ENCODE results near the gene TMC4. TPM values are rescaled to one million over a fixed set of nuclear protein-coding genes. Genes with fewer than 3 reads are reported as not detected.

Gene TMC4
- polyA plus RNA-seq, 3 donors, result 1.5 to 2.5 (median 2.1) TPM

- peaks cover 37 to 43% of the 10 kb centered on the region in 2 donors for H3K36me3 Mint-ChIP-seq
- Histone ChIP-seq H3K4me3 (replicated peaks in 1 of 3; ENCODE audit: low read depth in 2 of 3, low read length in 3 of 3) (no peak overlapping the region), H3K4me1 (ENCODE audit: control insufficient read depth in 1 of 2, insufficient read depth in 2 of 2, low read length in 2 of 2) (peaks cover 28 to 33% of the 10 kb centered on the region in 2 donors), H3K9me3 (replicated peaks in 1 of 2; ENCODE audit: control insufficient read depth in 1 of 2, insufficient read depth in 1 of 2, low read length in 2 of 2) (no peaks in the 10 kb centered on the region), H3K27ac (ENCODE audit: low read depth in 1 of 2, low read length in 2 of 2) (no peak overlapping the region), H4K20me1 (ENCODE audit: insufficient read depth, low read length) (peaks cover 24% of the 10 kb centered on the region), H3K4me2 (replicated peaks; ENCODE audit: extremely low read depth, low read length, poor library complexity, severe bottlenecking) (no peak overlapping the region), H3K79me2 (ENCODE audit: insufficient read depth, low read length) (peaks cover 38% of the 10 kb centered on the region), H3K9ac (ENCODE audit: insufficient read depth, low read length, poor library complexity, severe bottlenecking) (no peak overlapping the region), H3K36me3 (replicated peaks in 1 of 2; ENCODE audit: control insufficient read depth in 1 of 2, insufficient read depth in 2 of 2, low read length in 2 of 2) (peaks cover 20 to 45% of the 10 kb centered on the region in 2 donors), H2AFZ (ENCODE audit: insufficient read depth, low read depth, low read length, poor library complexity, severe bottlenecking) (no peak overlapping the region), H3K27me3 (ENCODE audit: control insufficient read depth in 2 of 2, insufficient read depth in 2 of 2, low read length in 2 of 2) (no peaks in the 10 kb centered on the region)
- H3K4me3 Mint-ChIP-seq, result no peak overlapping the region
- H3K27ac Mint-ChIP-seq, result peak overlapping the region in 2 of 7 donors; percentile 10 to 94
- TF ChIP-seq CTCF (IDR thresholded peaks at IDR 0.05), result no peak
- H3K4me1 Mint-ChIP-seq, result peaks cover 29% of the 10 kb centered on the region
- no peak for DNase-seq
- intact Hi-C loops (cut with micrococcal nuclease), result loop anchor here (10.0 kb wide), 2 partner anchors 252 to 1462 kb away; partner anchors contain the start of genes LENG8 (in 1 of the 2) and U2AF2 (in 1 of the 2)
- peaks cover 0 to 2% (median 0%) of the 10 kb centered on the region in 7 donors for H3K9me3 Mint-ChIP-seq
- peaks cover 0 to 1% (median 0%) of the 10 kb centered on the region in 3 donors for H3K27me3 Mint-ChIP-seq (ENCODE audit: low read depth in 3 of 3)
- 95% methylated on average over 9 of the region's 11 CpGs for WGBS (ENCODE audit: insufficient coverage)
These were observed 20.1 kb upstream of the TMC4 start for GRCh38 chr19:54193011-54193410.

- Mint-ChIP-seq H3K27me3 (ENCODE audit: low read depth in 3 of 3) (peaks cover 0 to 1% (median 1%) of the 10 kb centered on the region in 3 donors), H3K27ac (peak overlapping the region; percentile 90 to 100 (median 93)), H3K36me3 (peaks cover 39 to 47% of the 10 kb centered on the region in 2 donors), H3K9me3 (peaks cover 0 to 2% (median 0%) of the 10 kb centered on the region in 7 donors), H3K4me1 (peaks cover 35% of the 10 kb centered on the region), H3K4me3 (peak overlapping the region; percentile 94 to 95)
- intact Hi-C loops (cut with micrococcal nuclease), result loop anchor here (1.0 to 10.0 kb wide), 4 partner anchors 33 to 1463 kb away; partner anchors contain the start of genes LENG1 (in 1 of the 2), LENG8 (in 1 of the 2) and U2AF2 (in 1 of the 2)
- no peak for TF ChIP-seq CTCF (IDR thresholded peaks at IDR 0.05)
- whole genome bisulfite sequencing (ENCODE audit: insufficient coverage), result 64% methylated on average over 10 of the region's 19 CpGs
- DNase-seq, result no peak
- H3K36me3 ChIP-seq (replicated peaks in 1 of 2; ENCODE audit: control insufficient read depth in 1 of 2, insufficient read depth in 2 of 2, low read length in 2 of 2), result peaks cover 26 to 46% of the 10 kb centered on the region in 2 donors
- peaks cover 34% of the 10 kb centered on the region for H4K20me1 ChIP-seq (ENCODE audit: insufficient read depth, low read length)
- peak overlapping the region; percentile 73 for H2AFZ ChIP-seq (ENCODE audit: insufficient read depth, low read depth, low read length, poor library complexity, severe bottlenecking)
- peak overlapping the region; percentile 99 for H3K4me2 ChIP-seq (replicated peaks; ENCODE audit: extremely low read depth, low read length, poor library complexity, severe bottlenecking)
- H3K9me3 ChIP-seq (replicated peaks in 1 of 2; ENCODE audit: control insufficient read depth in 1 of 2, insufficient read depth in 1 of 2, low read length in 2 of 2), result no peaks in the 10 kb centered on the region
- H3K27ac ChIP-seq (ENCODE audit: low read depth in 1 of 2, low read length in 2 of 2), result peak overlapping the region; percentile 98 to 99
- H3K79me2 ChIP-seq (ENCODE audit: insufficient read depth, low read length), result peaks cover 47% of the 10 kb centered on the region
- H3K27me3 ChIP-seq (ENCODE audit: control insufficient read depth in 2 of 2, insufficient read depth in 2 of 2, low read length in 2 of 2), result no peaks in the 10 kb centered on the region
- H3K4me3 ChIP-seq (replicated peaks in 1 of 3; ENCODE audit: low read depth in 2 of 3, low read length in 3 of 3), result peak overlapping the region; percentile 62 to 97 (median 89)
- H3K9ac ChIP-seq (ENCODE audit: insufficient read depth, low read length, poor library complexity, severe bottlenecking), result peak overlapping the region; percentile 93
- H3K4me1 ChIP-seq (ENCODE audit: control insufficient read depth in 1 of 2, insufficient read depth in 2 of 2, low read length in 2 of 2), result peaks cover 33 to 44% of the 10 kb centered on the region in 2 donors
These were observed 19.0 kb upstream of the TMC4 start for GRCh38 chr19:54191811-54192453.

All from CD14-positive monocyte (primary cell).